BLaER1 (cell line): Measurements from ENCODE around the gene LRRC70.
A peak's percentile ranks its signal among the peaks of the same experiment; 100 is the strongest.

Source experiments
- H3K27ac ChIP-seq: shearing (Covaris generic); formaldehyde crosslinking; 2 replicates; pipeline ENCODE4 v1.8.1; 2022
- H3K27me3 ChIP-seq: shearing (Covaris generic); formaldehyde crosslinking; 2 replicates; pipeline ENCODE4 v1.8.1; 2022
- H3K36me3 ChIP-seq: shearing (Covaris generic); formaldehyde crosslinking; 2 replicates; pipeline ENCODE4 v1.8.1; 2022
- H3K4me1 ChIP-seq: shearing (Covaris generic); formaldehyde crosslinking; 2 replicates; pipeline ENCODE4 v1.8.1; 2022
- H3K4me2 ChIP-seq: shearing (Covaris generic); formaldehyde crosslinking; 2 replicates; pipeline ENCODE4 v1.8.1; 2022
- H3K4me3 ChIP-seq: shearing (Covaris generic); formaldehyde crosslinking; 2 replicates; pipeline ENCODE4 v1.8.1; 2022
- H3K9ac ChIP-seq: shearing (Covaris generic); formaldehyde crosslinking; 2 replicates; pipeline ENCODE4 v1.8.1; 2022
- H3K9me3 ChIP-seq: shearing (Covaris generic); formaldehyde crosslinking; 2 replicates; pipeline ENCODE4 v1.8.1; 2022
- H4K20me1 ChIP-seq: shearing (Covaris generic); formaldehyde crosslinking; 2 replicates; pipeline ENCODE4 v1.8.1; 2022
- Cebpa-rat ChIP-seq: shearing (Covaris generic); IDR thresholded peaks from 2 replicates; pipeline ENCODE4 v1.8.1; 2022

LRRC70 gene

DNA sequence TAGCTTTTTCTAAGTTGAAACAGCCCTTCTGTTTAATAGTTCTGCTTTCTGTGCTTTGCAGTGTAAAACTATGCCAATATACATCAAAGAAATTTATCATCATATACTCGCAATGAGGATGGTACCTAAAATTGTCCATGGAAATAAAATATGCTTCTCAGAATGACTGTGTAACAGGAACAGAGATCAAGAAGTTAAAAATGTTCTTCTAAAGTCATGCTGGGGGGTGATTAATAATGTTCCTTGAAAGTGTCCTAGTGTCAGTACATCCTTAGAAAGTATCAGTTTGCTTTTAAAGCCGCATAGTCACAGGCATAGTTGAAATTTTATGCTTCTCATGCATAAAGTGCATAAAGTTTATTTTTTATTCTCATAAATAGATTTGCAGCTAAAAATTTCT, 4.0 kb upstream of the LRRC70 start:
- Histone ChIP-seq H3K4me3 (no peak overlapping the region), H3K9me3 (peaks cover 12% of the 10 kb centered on the region; the same call in 1 of the 2 replicates), H4K20me1 (no peaks in the 10 kb centered on the region), H3K27ac (no peak overlapping the region), H3K27me3 (no peaks in the 10 kb centered on the region), H3K9ac (no peak overlapping the region), H3K4me1 (peaks cover 44% of the 10 kb centered on the region), H3K36me3 (peaks cover 19% of the 10 kb centered on the region), H3K4me2 (no peak overlapping the region)
- no peak for TF ChIP-seq Cebpa-rat

DNA sequence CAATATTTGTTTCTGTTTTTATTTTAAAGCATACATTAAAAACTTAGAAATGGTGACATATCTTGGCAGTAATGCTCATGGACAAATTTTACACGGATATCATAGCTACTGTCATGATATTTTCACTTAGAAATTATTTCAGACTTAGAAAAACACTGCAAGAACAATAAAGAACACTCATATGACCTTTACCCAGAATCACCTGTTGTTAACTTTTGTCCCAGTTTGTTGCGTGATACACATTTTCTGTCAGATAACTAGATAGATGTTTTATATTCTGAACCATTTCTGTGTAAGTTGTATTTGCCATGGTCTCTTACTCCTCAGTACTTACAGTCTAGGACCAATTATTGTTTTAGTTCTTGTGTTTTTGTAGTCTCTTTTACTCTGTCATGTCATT, 3.6 kb upstream of the LRRC70 start:
- Histone ChIP-seq H3K9me3 (peaks cover 12% of the 10 kb centered on the region; the same call in 1 of the 2 replicates), H4K20me1 (no peaks in the 10 kb centered on the region), H3K4me3 (no peak overlapping the region), H3K27me3 (no peaks in the 10 kb centered on the region), H3K4me2 (no peak overlapping the region), H3K36me3 (peaks cover 19% of the 10 kb centered on the region), H3K27ac (no peak overlapping the region), H3K9ac (no peak overlapping the region), H3K4me1 (peaks cover 48% of the 10 kb centered on the region)
- TF ChIP-seq Cebpa-rat, result no peak

GRCh38 chr5:62575489-62575888, 3.1 kb upstream of the LRRC70 start:
- H3K36me3 ChIP-seq, result peaks cover 21% of the 10 kb centered on the region
- H3K27ac ChIP-seq, result no peak overlapping the region
- peak overlapping the region; percentile 18; the same call in 1 of the 2 replicates for H3K4me2 ChIP-seq
- H4K20me1 ChIP-seq, result no peaks in the 10 kb centered on the region
- H3K9me3 ChIP-seq, result peaks cover 12% of the 10 kb centered on the region; the same call in 1 of the 2 replicates
- no peak overlapping the region for H3K9ac ChIP-seq
- TF ChIP-seq Cebpa-rat, result no peak
- no peak overlapping the region for H3K4me3 ChIP-seq
- no peaks in the 10 kb centered on the region for H3K27me3 ChIP-seq
- peaks cover 52% of the 10 kb centered on the region for H3K4me1 ChIP-seq

GRCh38 chr5:62576570-62577170, 1.9 kb upstream of the LRRC70 start:
- Histone ChIP-seq H3K9me3 (peaks cover 12% of the 10 kb centered on the region; the same call in 1 of the 2 replicates), H3K4me3 (no peak overlapping the region), H3K4me1 (peaks cover 60% of the 10 kb centered on the region), H3K27ac (no peak overlapping the region; the same call in 1 of the 2 replicates), H3K27me3 (no peaks in the 10 kb centered on the region), H3K4me2 (peak overlapping the region; percentile 1; the same call in 1 of the 2 replicates), H3K36me3 (peaks cover 24% of the 10 kb centered on the region), H4K20me1 (no peaks in the 10 kb centered on the region), H3K9ac (no peak overlapping the region)
- no peak for TF ChIP-seq Cebpa-rat

- H3K36me3 ChIP-seq, result peaks cover 22% of the 10 kb centered on the region
- H3K4me1 ChIP-seq, result peaks cover 67% of the 10 kb centered on the region
Measured at GRCh38 chr5:62577488-62577887, 1.1 kb upstream of the LRRC70 start.

GRCh38 chr5:62579761-62580160, 1.1 kb downstream of the LRRC70 start:
- no peaks in the 10 kb centered on the region for H3K27me3 ChIP-seq
- H3K27ac ChIP-seq, result peak overlapping the region; percentile 66; the same call in 1 of the 2 replicates
- H3K4me2 ChIP-seq, result peak overlapping the region; percentile 71
- H4K20me1 ChIP-seq, result no peaks in the 10 kb centered on the region
- H3K9me3 ChIP-seq, result peaks cover 12% of the 10 kb centered on the region; the same call in 1 of the 2 replicates
- H3K4me3 ChIP-seq, result peak overlapping the region; percentile 63
- TF ChIP-seq Cebpa-rat, result no peak
- no peak overlapping the region; the same call in 1 of the 2 replicates for H3K9ac ChIP-seq
- H3K36me3 ChIP-seq, result peaks cover 16% of the 10 kb centered on the region; the same call in 1 of the 2 replicates
- peaks cover 67% of the 10 kb centered on the region for H3K4me1 ChIP-seq

More at GRCh38 chr5:62577488-62577887, 1.1 kb upstream of the LRRC70 start:
- H3K9ac ChIP-seq, result no peak overlapping the region
- no peaks in the 10 kb centered on the region for H3K27me3 ChIP-seq
- H3K9me3 ChIP-seq, result peaks cover 12% of the 10 kb centered on the region; the same call in 1 of the 2 replicates
- H3K27ac ChIP-seq, result no peak overlapping the region
- H4K20me1 ChIP-seq, result no peaks in the 10 kb centered on the region
- H3K4me2 ChIP-seq, result 0 out of 2 replicates have a peak overlapping the region, but pooled peaks have one; percentile 1
- no peak overlapping the region for H3K4me3 ChIP-seq
- no peak for TF ChIP-seq Cebpa-rat

DNA sequence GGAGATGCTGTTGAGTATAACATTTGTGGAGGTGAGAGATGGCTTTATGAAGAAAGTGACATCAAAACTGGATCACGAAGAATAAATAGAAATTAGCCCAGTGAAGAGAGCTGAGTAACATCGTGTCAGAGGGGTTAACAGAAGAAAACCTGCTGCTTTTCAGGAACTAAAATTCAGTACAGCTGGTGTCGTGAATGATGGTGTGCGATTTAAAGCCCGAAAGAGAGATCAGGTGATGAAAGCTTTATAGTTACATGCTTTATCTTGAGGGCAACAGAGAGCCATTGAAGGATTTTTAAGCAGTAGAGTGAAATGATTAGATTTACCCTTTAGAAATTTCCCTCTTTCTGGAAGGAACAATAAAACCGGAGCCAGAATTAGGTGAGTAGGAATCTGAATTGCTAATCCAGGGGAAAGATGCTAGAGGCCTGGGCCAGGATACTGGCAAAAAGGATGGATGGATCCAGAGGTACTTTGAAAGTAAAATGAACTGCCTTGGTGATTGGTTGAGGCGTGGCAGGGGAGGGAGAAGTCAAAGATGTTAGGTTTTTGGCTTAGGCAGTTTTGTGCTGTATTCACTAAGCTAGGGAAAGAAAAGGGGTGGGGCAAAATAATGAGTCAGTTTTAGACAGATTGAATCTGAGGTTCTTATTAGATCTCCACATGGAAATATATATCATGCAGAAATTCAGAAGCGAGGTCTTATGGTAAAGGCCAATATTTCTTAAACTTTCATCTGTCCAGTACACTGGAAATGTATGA, 3.4 kb downstream of the LRRC70 start:
- H3K9me3 ChIP-seq, result no peaks in the 10 kb centered on the region
- H3K4me3 ChIP-seq, result 0 out of 2 replicates have a peak overlapping the region, but pooled peaks have one; percentile 3
- no peaks in the 10 kb centered on the region for H4K20me1 ChIP-seq
- TF ChIP-seq Cebpa-rat, result no peak
- no peak overlapping the region for H3K27ac ChIP-seq
- peaks cover 47% of the 10 kb centered on the region for H3K4me1 ChIP-seq
- peak overlapping the region; percentile 21; the same call in 1 of the 2 replicates for H3K4me2 ChIP-seq
- no peak overlapping the region for H3K9ac ChIP-seq
- peaks cover 6% of the 10 kb centered on the region; the same call in 1 of the 2 replicates for H3K36me3 ChIP-seq
- no peaks in the 10 kb centered on the region for H3K27me3 ChIP-seq

DNA sequence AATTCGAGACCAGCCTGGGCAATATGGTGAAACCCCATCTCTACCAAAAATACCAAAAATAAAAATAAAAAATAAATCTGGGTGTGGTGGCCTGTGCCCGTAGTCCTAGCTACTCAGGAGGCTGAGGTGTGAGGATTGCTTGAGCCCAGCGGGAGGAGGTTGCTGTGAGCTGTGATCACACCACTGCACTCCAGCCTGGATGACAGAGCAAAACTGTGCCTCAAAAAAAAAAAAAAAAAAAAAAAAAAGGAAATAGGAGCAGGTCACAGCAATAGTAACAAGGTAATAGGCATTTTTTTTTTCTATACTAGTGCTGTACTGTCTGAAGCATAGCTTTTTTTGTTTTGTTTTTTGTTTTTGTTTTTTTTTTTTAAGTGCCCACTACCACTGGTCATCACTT, 5.8 kb downstream of the LRRC70 start:
- Histone ChIP-seq H3K4me3 (no peak overlapping the region), H3K4me1 (peaks cover 25% of the 10 kb centered on the region), H3K9ac (no peak overlapping the region), H3K36me3 (peaks cover 25% of the 10 kb centered on the region), H4K20me1 (no peaks in the 10 kb centered on the region), H3K9me3 (peaks cover 5% of the 10 kb centered on the region; the same call in 1 of the 2 replicates), H3K27me3 (no peaks in the 10 kb centered on the region), H3K4me2 (no peak overlapping the region), H3K27ac (no peak overlapping the region)
- no peak for TF ChIP-seq Cebpa-rat

DNA sequence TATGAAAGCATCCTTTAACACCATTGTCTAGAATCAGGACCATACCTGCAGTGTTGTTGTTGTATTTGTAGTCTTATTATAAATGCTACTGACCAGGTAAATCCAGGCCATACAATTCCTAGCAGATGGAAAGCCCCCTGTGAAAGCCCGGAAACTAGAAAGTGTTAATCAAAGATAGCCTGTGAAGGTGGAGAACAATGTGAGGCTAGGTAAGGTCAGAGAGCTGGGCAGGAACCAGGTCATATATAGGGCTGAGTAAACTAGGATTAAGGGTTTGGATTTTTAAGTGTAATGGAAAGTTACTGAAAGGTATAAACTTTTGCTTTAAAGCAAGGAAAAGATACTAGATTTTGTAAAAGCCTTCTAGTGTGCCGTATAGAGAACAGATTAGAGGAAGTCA, 6.7 kb downstream of the LRRC70 start:
- Histone ChIP-seq H3K27me3 (no peaks in the 10 kb centered on the region), H3K9ac (no peak overlapping the region), H3K4me3 (no peak overlapping the region), H3K9me3 (peaks cover 11% of the 10 kb centered on the region; the same call in 1 of the 2 replicates), H3K4me1 (peaks cover 17% of the 10 kb centered on the region), H4K20me1 (no peaks in the 10 kb centered on the region), H3K27ac (no peak overlapping the region), H3K36me3 (peaks cover 31% of the 10 kb centered on the region), H3K4me2 (no peak overlapping the region)
- no peak for TF ChIP-seq Cebpa-rat

GRCh38 chr5:62585751-62586150, 7.1 kb downstream of the LRRC70 start:
- no peak for TF ChIP-seq Cebpa-rat
- H3K4me2 ChIP-seq, result no peak overlapping the region
- H3K9ac ChIP-seq, result no peak overlapping the region

More at GRCh38 chr5:62585751-62586150, 7.1 kb downstream of the LRRC70 start:
- Histone ChIP-seq H3K4me3 (no peak overlapping the region), H3K36me3 (peaks cover 28% of the 10 kb centered on the region), H3K4me1 (peaks cover 12% of the 10 kb centered on the region), H3K27ac (no peak overlapping the region), H4K20me1 (no peaks in the 10 kb centered on the region), H3K9me3 (peaks cover 12% of the 10 kb centered on the region; the same call in 1 of the 2 replicates), H3K27me3 (no peaks in the 10 kb centered on the region)
